Common myeloid progenitor, CD34-positive (primary cell): Measurements from ENCODE around the gene IST1.

Experiments used
- CTCF ChIA-PET: fragments of 350-600 bp; sonication (Branson Sonifier 250); formaldehyde crosslinking; loops from one replicate; lab custom pipeline; 2021; ENCODE audit warnings: antibody characterized with exemption; lab: Charles Lee
- POLR2A ChIA-PET: fragments of 350-600 bp; sonication (Branson Sonifier 250); formaldehyde crosslinking; loops from one replicate; lab custom pipeline; 2021; ENCODE audit warnings: antibody characterized with exemption; lab: Charles Lee
- DNase-seq, 3 donors: peaks; one replicate each; pipeline versions ENCODE4 v3.0.0 to v3.0.0-alpha.2; 2013
- H3K27ac ChIP-seq, 2 experiments: 1 replicate in 1 of 2; 2 replicates in 1 of 2; pipeline ENCODE4 v1.7.0; 2013; ENCODE audit warnings: inconsistent platforms in 2 of 2, low read length in 2 of 2, mild to moderate bottlenecking in 2 of 2, low read depth in 1 of 2, moderate library complexity in 1 of 2; ENCODE audit not compliant: severe bottlenecking in 2 of 2, insufficient read depth in 1 of 2, poor library complexity in 1 of 2
- H3K27me3 ChIP-seq, 5 experiments: replicated peaks in 2 of 5; 1 replicate in 3 of 5; 2 replicates in 2 of 5; pipeline versions ENCODE4 v1.6.1 to v1.7.0; 2013; ENCODE audit warnings: low read length in 4 of 5, mild to moderate bottlenecking in 2 of 5, moderate library complexity in 2 of 5, inconsistent platforms in 1 of 5; ENCODE audit not compliant: insufficient read depth in 5 of 5, control insufficient read depth in 4 of 5
- H3K36me3 ChIP-seq, 4 experiments: 1 replicate in 2 of 4; 2 replicates in 2 of 4; pipeline versions ENCODE4 v1.6.1 to v1.7.0; 2013; ENCODE audit warnings: low read length in 3 of 4, control low read depth in 1 of 4, mild to moderate bottlenecking in 1 of 4; ENCODE audit not compliant: control insufficient read depth in 4 of 4, insufficient read depth in 4 of 4
- H3K4me1 ChIP-seq, 4 experiments: 1 replicate in 3 of 4; 2 replicates in 1 of 4; pipeline versions ENCODE4 v1.6.1 to v1.7.1; 2013; ENCODE audit warnings: low read length in 3 of 4, mild to moderate bottlenecking in 3 of 4, control low read depth in 1 of 4, inconsistent platforms in 1 of 4, moderate library complexity in 1 of 4; ENCODE audit not compliant: control insufficient read depth in 4 of 4, insufficient read depth in 4 of 4; ENCODE audit errors: control extremely low read depth in 1 of 4
- H3K4me3 ChIP-seq, 7 experiments: 1 replicate in 4 of 7; 2 replicates in 3 of 7; pipeline versions ENCODE4 v1.5.1 to v1.7.0; 2013; ENCODE audit warnings: mild to moderate bottlenecking in 7 of 7, low read length in 6 of 7, moderate library complexity in 6 of 7, inconsistent platforms in 2 of 7, low read depth in 2 of 7, control low read depth in 1 of 7; ENCODE audit not compliant: insufficient read depth in 4 of 7, control insufficient read depth in 1 of 7; ENCODE audit errors: extremely low read depth in 1 of 7
- H3K9me3 ChIP-seq, 5 experiments: 1 replicate in 4 of 5; 2 replicates in 1 of 5; pipeline versions ENCODE4 v1.6.1 to v1.7.1; 2013; ENCODE audit warnings: low read length in 4 of 5, mild to moderate bottlenecking in 2 of 5, inconsistent platforms in 1 of 5, low read depth in 1 of 5, moderate library complexity in 1 of 5; ENCODE audit not compliant: control insufficient read depth in 4 of 5, insufficient read depth in 2 of 5; ENCODE audit errors: control extremely low read depth in 1 of 5
- WGBS: methylation state at CpG from one replicate; pipeline ENCODE4 v1.1.5; 2013; ENCODE audit not compliant: insufficient coverage; 5-methylcytosine and 5-hydroxymethylcytosine counted together

Gene IST1

GRCh38 chr16:71852158-71852557 lies 43.2 kb upstream of the IST1 start:
- 90% methylated on average over 2 of the region's 3 CpGs for WGBS
- ChIA-PET CTCF (interaction anchor here (1.1 to 2.5 kb wide), 3 partner anchors 30 to 109 kb away, joined by 3 to 16 read pairs (median 3); no protein-coding TSS in a partner anchor), POLR2A (no interaction called here)
- peaks cover under 1 to 5% (median 3%) of the 10 kb centered on the region in 4 experiments for H3K4me1 ChIP-seq
- peaks cover 7 to 64% (median 59%) of the 10 kb centered on the region in 4 experiments for H3K36me3 ChIP-seq
- H3K9me3 ChIP-seq: no peaks in the 10 kb centered on the region
- H3K4me3 ChIP-seq: no peak overlapping the region
- H3K27ac ChIP-seq: no peak overlapping the region
- no peaks in the 10 kb centered on the region for H3K27me3 ChIP-seq
- no peak for DNase-seq

DNA sequence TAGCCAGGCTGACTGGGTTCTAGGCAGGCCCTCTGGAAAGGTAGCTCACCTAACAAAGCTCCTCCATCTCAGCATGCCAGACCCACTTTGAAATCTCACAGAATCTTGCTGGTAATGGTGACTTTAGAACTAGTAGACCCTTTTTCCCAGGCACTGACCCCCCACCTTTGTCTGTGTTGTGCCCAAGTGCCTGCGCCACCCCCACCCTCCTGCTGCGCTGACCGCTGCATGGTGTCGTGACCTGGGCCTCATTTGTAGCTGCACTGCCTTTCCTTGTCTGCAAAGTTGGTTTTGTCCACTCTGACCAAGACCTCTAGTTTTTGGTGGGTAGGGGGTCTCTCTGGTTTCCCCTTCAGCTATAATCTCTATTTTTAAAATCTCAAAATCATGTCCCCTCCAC lies 42.8 kb upstream of the IST1 start:
- ChIA-PET POLR2A (no interaction called here), CTCF (interaction anchor here (0.8 to 2.5 kb wide), 4 partner anchors 10 to 33 kb away, joined by 3 to 16 read pairs (median 4); no protein-coding TSS in a partner anchor)
- Histone ChIP-seq H3K27ac (no peak overlapping the region), H3K27me3 (no peaks in the 10 kb centered on the region), H3K36me3 (peaks cover 7 to 68% (median 61%) of the 10 kb centered on the region in 4 experiments), H3K4me1 (peaks cover 0 to 1% (median under 1%) of the 10 kb centered on the region in 4 experiments), H3K4me3 (no peak overlapping the region), H3K9me3 (no peaks in the 10 kb centered on the region)
- no peak for DNase-seq
- WGBS: 100% methylated on average over 2 of the region's 4 CpGs

DNA sequence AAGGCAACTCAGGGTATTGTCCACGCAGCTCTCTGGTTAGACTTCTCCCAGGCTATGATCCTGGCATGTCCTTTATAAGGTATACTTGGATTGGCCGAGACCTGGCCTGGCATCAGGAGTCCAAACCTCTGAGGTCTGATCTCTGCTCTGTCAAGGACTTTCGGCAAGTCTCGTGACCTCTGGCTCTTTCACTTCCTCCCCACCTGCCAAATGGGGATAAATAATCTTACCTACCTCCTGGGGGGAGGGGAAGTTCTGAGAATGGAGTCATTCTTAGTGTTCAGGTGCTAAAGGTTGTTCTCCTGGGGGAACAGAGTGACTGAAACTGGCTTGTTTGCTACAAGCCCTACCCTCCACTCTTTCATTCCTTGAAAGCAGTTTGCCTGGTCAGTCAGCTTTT lies 41.9 kb upstream of the IST1 start:
- 100% methylated on average over 2 of the region's 4 CpGs for WGBS
- CTCF ChIA-PET: interaction anchor here (0.8 to 2.5 kb wide), 4 partner anchors 9 to 32 kb away, joined by 3 to 16 read pairs (median 4); no protein-coding TSS in a partner anchor

GRCh38 chr16:71854369-71854948 lies 40.9 kb upstream of the IST1 start:
- 100% methylated on average over 3 of the region's 4 CpGs for WGBS
- H3K27me3 ChIP-seq: no peaks in the 10 kb centered on the region
- H3K36me3 ChIP-seq: peaks cover 7 to 61% (median 58%) of the 10 kb centered on the region in 4 experiments
- CTCF ChIA-PET: interaction anchor here (1.2 kb wide), 1 partner anchor 29 kb away, joined by 6 read pairs; the partner anchor contains the start of gene ZNF821
- no peaks in the 10 kb centered on the region for H3K4me1 ChIP-seq
- no peak overlapping the region for H3K27ac ChIP-seq
- H3K9me3 ChIP-seq: no peaks in the 10 kb centered on the region
- DNase-seq: no peak
- H3K4me3 ChIP-seq: no peak overlapping the region
- POLR2A ChIA-PET: no interaction called here

More for the DNA sequence above, 41.9 kb upstream of the IST1 start:
- Histone ChIP-seq H3K27me3 (no peaks in the 10 kb centered on the region), H3K27ac (no peak overlapping the region), H3K4me3 (no peak overlapping the region), H3K36me3 (peaks cover 7 to 67% (median 60%) of the 10 kb centered on the region in 4 experiments), H3K9me3 (no peaks in the 10 kb centered on the region), H3K4me1 (no peaks in the 10 kb centered on the region)
- no peak for DNase-seq
- POLR2A ChIA-PET: no interaction called here

DNA sequence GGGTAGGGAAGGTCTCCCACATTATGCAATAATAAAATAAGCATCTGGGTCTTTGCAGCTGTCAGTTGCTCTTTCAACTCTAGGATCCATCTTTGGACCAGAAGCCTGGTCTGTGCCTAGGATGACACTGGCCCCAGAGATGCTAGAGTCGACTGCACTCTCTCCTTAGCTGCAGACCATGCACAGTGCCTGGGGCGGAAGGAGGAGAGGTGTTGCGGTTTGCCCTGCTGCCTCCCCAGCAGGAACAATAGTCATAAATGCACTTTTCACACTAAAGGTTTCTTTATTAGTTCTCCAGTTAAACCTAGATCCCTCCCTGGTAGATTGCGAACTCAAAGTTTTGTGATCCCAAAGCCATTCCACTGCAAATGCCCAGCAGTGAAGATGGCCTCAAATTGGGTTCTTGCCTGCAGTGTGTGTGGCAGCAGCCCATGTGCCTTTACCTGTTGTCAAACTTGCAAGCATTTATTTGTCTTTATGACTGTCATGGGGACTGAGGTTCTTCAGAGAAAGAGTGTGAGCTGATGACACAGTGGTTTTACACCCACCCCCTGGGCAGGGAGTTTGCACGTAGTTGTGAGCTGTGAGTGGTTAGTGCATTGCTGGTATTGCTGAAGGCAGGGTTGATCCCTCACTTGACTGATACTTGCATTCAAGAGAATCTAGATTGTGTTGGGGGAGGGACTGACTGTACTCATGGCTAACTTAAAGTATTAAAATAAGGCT lies 39.2 kb upstream of the IST1 start:
- H3K4me1 ChIP-seq: no peaks in the 10 kb centered on the region
- no peaks in the 10 kb centered on the region for H3K9me3 ChIP-seq
- ChIA-PET CTCF (interaction anchor here (1.2 kb wide), 1 partner anchor 10 kb away, joined by 4 read pairs; no protein-coding TSS in a partner anchor), POLR2A (interaction anchor here (0.6 kb wide), 1 partner anchor 30 kb away, joined by 3 read pairs; no protein-coding TSS in a partner anchor)
- H3K27me3 ChIP-seq: no peaks in the 10 kb centered on the region
- peaks cover 5 to 56% (median 50%) of the 10 kb centered on the region in 4 experiments for H3K36me3 ChIP-seq
- H3K27ac ChIP-seq: no peak overlapping the region
- H3K4me3 ChIP-seq: no peak overlapping the region
- DNase-seq: no peak
- WGBS: 96% methylated on average over 4 of the region's 5 CpGs

- Histone ChIP-seq H3K27me3 (no peaks in the 10 kb centered on the region), H3K36me3 (peaks cover 7 to 45% (median 30%) of the 10 kb centered on the region in 4 experiments), H3K9me3 (no peaks in the 10 kb centered on the region), H3K4me1 (no peaks in the 10 kb centered on the region), H3K27ac (no peak overlapping the region), H3K4me3 (no peak overlapping the region)
- CTCF ChIA-PET: interaction anchor here (0.6 to 0.9 kb wide), 2 partner anchors 101 to 1214 kb away, joined by 3 read pairs; partner anchors contain the start of gene IL34
- POLR2A ChIA-PET: no interaction called here
- WGBS: 99% methylated on average over 29 of the region's 32 CpGs
- no peak for DNase-seq
Measured at GRCh38 chr16:71859762-71860521, 35.4 kb upstream of the IST1 start.
